Kidney epithelial cell (primary cell): ENCODE results near the gene RPS6KA5. TPM values are rescaled to one million over a fixed set of nuclear protein-coding genes. Genes with fewer than 3 reads are reported as not detected.
"Not testable (repeated sequence)": the region's sequence is repeated elsewhere in the genome, so short reads cannot be mapped to it uniquely, and the experiment has no call there.

Experiments
- DNase-seq: peaks from one replicate; pipeline ENCODE4 v3.0.0-alpha.2; 2010; ENCODE audit warnings: low read depth
- H3K27me3 ChIP-seq: 2 replicates; pipeline ENCODE4 v1.6.0; 2011; ENCODE audit warnings: low read length; ENCODE audit not compliant: control insufficient read depth, insufficient read depth
- H3K36me3 ChIP-seq: 2 replicates; pipeline ENCODE4 v1.5.1; 2011; ENCODE audit warnings: low read length; ENCODE audit not compliant: control insufficient read depth, insufficient read depth
- H3K4me3 ChIP-seq: 2 replicates; pipeline ENCODE4 v1.5.1; 2011; ENCODE audit warnings: low read depth, mild to moderate bottlenecking, control low read depth, low read length
- CTCF ChIP-seq: IDR thresholded peaks from 2 replicates; pipeline ENCODE4 v1.5.1; 2011; ENCODE audit warnings: mild to moderate bottlenecking, moderate library complexity, low read length, control low read depth, inconsistent platforms; ENCODE audit not compliant: insufficient read depth, poor library complexity, severe bottlenecking
- total RNA-seq: library from RNA; depleted of rRNA; stranded (reverse); fragments of >200 nt; gene quantifications from 2 replicates; pipeline ENCODE4 v1.2.3, GENCODE V29; 2015

The RPS6KA5 gene
- total RNA-seq, 1 donor from 2014 or later, result 3.7 TPM

GRCh38 chr14:90830931-90831701, 229.3 kb downstream of the RPS6KA5 start:
- no peak for DNase-seq
- TF ChIP-seq CTCF, result no peak
- H3K4me3 ChIP-seq, result no peak overlapping the region
- no peaks in the 10 kb centered on the region for H3K27me3 ChIP-seq
- H3K36me3 ChIP-seq, result no peaks in the 10 kb centered on the region

GRCh38 chr14:90829677-90830076, 230.8 kb downstream of the RPS6KA5 start:
- Histone ChIP-seq H3K27me3 (no peaks in the 10 kb centered on the region), H3K36me3 (no peaks in the 10 kb centered on the region), H3K4me3 (no peak overlapping the region)
- no peak for TF ChIP-seq CTCF
- no peak for DNase-seq

GRCh38 chr14:90828642-90829487, 231.6 kb downstream of the RPS6KA5 start:
- no peak for TF ChIP-seq CTCF
- Histone ChIP-seq H3K4me3 (no peak overlapping the region), H3K36me3 (no peaks in the 10 kb centered on the region)

GRCh38 chr14:90827919-90828610, 232.4 kb downstream of the RPS6KA5 start:
- Histone ChIP-seq H3K27me3 (no peaks in the 10 kb centered on the region), H3K4me3 (peak overlapping the region; percentile 35), H3K36me3 (no peaks in the 10 kb centered on the region)
- DNase-seq, result peak; percentile 57
- TF ChIP-seq CTCF, result no peak

More at GRCh38 chr14:90828642-90829487, 231.6 kb downstream of the RPS6KA5 start:
- DNase-seq, result no peak
- H3K27me3 ChIP-seq, result no peaks in the 10 kb centered on the region

- not testable (repeated sequence) for H3K36me3 ChIP-seq, H3K27me3 ChIP-seq, DNase-seq, H3K4me3 ChIP-seq
These were observed 236.9 kb downstream of the RPS6KA5 start for GRCh38 chr14:90823542-90823941.

- no peaks in the 10 kb centered on the region for H3K36me3 ChIP-seq
- DNase-seq, result peak; percentile 56
These were observed 239.5 kb downstream of the RPS6KA5 start for GRCh38 chr14:90820958-90821357.

More at GRCh38 chr14:90820958-90821357, 239.5 kb downstream of the RPS6KA5 start:
- Histone ChIP-seq H3K4me3 (no peak overlapping the region), H3K27me3 (no peaks in the 10 kb centered on the region)
- no peak for TF ChIP-seq CTCF
